ENCODE measurements around the gene MYL3. TPM values are rescaled to one million over a fixed set of nuclear protein-coding genes. Genes with fewer than 3 reads are reported as not detected.

MYL3 gene
- total and polyA plus RNA-seq, 2 experiments from 2014 or later = not detected

DNA sequence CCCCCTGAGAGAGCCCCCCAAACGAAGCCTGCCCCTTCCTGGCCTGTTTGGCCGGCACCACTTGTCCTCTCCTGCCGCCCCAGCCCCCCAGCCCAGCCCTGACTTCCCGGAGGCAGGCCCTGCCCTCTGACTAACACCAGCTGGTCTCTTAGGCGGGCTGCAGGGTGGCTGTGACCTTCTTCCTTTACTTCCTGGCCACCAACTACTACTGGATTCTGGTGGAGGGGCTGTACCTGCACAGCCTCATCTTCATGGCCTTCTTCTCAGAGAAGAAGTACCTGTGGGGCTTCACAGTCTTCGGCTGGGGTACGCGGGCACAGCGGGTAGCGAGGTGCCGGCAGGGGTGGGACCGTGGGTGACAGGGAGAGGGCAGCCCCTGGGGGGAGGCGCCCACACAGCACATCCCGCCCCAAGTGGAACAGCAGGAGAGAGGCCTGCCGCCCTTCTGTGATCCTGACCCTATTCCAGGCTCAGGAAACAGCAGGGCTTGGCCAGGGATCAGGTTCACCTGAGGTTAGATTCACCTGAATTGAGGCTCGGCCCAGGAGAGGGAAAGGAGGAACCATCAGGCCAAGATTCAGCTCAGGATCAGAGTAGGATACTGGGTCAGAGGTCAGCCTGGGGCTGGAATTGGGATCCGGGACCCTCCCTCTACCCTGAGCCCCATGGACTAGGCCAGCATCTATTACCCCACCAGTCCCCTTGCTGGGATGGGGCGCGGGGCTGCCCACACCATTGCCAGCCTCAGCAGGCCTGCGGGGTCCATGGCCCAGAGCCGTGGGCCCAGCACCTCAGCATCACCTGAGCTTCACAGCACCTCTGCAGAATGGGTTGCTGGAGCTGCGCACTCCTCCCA lies 36.1 kb upstream of the MYL3 start (continued):
- TF ChIP-seq, protein P1, sequence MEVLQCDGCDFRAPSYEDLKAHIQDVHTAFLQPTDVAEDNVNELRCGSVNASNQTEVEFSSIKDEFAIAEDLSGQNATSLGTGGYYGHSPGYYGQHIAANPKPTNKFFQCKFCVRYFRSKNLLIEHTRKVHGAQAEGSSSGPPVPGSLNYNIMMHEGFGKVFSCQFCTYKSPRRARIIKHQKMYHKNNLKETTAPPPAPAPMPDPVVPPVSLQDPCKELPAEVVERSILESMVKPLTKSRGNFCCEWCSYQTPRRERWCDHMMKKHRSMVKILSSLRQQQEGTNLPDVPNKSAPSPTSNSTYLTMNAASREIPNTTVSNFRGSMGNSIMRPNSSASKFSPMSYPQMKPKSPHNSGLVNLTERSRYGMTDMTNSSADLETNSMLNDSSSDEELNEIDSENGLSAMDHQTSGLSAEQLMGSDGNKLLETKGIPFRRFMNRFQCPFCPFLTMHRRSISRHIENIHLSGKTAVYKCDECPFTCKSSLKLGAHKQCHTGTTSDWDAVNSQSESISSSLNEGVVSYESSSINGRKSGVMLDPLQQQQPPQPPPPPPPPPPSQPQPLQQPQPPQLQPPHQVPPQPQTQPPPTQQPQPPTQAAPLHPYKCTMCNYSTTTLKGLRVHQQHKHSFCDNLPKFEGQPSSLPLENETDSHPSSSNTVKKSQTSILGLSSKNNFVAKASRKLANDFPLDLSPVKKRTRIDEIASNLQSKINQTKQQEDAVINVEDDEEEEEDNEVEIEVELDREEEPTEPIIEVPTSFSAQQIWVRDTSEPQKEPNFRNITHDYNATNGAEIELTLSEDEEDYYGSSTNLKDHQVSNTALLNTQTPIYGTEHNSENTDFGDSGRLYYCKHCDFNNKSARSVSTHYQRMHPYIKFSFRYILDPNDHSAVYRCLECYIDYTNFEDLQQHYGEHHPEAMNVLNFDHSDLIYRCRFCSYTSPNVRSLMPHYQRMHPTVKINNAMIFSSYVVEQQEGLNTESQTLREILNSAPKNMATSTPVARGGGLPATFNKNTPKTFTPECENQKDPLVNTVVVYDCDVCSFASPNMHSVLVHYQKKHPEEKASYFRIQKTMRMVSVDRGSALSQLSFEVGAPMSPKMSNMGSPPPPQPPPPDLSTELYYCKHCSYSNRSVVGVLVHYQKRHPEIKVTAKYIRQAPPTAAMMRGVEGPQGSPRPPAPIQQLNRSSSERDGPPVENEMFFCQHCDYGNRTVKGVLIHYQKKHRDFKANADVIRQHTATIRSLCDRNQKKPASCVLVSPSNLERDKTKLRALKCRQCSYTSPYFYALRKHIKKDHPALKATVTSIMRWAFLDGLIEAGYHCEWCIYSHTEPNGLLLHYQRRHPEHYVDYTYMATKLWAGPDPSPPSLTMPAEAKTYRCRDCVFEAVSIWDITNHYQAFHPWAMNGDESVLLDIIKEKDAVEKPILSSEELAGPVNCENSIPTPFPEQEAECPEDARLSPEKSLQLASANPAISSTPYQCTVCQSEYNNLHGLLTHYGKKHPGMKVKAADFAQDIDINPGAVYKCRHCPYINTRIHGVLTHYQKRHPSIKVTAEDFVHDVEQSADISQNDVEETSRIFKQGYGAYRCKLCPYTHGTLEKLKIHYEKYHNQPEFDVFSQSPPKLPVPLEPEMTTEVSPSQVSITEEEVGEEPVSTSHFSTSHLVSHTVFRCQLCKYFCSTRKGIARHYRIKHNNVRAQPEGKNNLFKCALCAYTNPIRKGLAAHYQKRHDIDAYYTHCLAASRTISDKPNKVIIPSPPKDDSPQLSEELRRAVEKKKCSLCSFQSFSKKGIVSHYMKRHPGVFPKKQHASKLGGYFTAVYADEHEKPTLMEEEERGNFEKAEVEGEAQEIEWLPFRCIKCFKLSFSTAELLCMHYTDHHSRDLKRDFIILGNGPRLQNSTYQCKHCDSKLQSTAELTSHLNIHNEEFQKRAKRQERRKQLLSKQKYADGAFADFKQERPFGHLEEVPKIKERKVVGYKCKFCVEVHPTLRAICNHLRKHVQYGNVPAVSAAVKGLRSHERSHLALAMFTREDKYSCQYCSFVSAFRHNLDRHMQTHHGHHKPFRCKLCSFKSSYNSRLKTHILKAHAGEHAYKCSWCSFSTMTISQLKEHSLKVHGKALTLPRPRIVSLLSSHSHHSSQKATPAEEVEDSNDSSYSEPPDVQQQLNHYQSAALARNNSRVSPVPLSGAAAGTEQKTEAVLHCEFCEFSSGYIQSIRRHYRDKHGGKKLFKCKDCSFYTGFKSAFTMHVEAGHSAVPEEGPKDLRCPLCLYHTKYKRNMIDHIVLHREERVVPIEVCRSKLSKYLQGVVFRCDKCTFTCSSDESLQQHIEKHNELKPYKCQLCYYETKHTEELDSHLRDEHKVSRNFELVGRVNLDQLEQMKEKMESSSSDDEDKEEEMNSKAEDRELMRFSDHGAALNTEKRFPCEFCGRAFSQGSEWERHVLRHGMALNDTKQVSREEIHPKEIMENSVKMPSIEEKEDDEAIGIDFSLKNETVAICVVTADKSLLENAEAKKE (CRISPR knock-in tag; IDR thresholded peaks at IDR 0.05) = no peak
- TF ChIP-seq EZH2phosphoT487 (IDR thresholded peaks at IDR 0.05; ENCODE audit: unreplicated experiment) = no peak
- TF ChIP-seq CREB1 (CRISPR knock-in tag; IDR thresholded peaks at IDR 0.05; ENCODE audit: low read depth) = no peak
- no peak for TF ChIP-seq STAT1 (IDR thresholded peaks at IDR 0.05; ENCODE audit: unreplicated experiment)
- no peak for TF ChIP-seq POLR2AphosphoS5 (IDR thresholded peaks at IDR 0.05; ENCODE audit: low read depth)
- TF ChIP-seq ZNF331 (CRISPR knock-in tag; IDR thresholded peaks at IDR 0.05; ENCODE audit: low read depth) = no peak
- TF ChIP-seq, protein P2, sequence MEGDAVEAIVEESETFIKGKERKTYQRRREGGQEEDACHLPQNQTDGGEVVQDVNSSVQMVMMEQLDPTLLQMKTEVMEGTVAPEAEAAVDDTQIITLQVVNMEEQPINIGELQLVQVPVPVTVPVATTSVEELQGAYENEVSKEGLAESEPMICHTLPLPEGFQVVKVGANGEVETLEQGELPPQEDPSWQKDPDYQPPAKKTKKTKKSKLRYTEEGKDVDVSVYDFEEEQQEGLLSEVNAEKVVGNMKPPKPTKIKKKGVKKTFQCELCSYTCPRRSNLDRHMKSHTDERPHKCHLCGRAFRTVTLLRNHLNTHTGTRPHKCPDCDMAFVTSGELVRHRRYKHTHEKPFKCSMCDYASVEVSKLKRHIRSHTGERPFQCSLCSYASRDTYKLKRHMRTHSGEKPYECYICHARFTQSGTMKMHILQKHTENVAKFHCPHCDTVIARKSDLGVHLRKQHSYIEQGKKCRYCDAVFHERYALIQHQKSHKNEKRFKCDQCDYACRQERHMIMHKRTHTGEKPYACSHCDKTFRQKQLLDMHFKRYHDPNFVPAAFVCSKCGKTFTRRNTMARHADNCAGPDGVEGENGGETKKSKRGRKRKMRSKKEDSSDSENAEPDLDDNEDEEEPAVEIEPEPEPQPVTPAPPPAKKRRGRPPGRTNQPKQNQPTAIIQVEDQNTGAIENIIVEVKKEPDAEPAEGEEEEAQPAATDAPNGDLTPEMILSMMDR (conservative IDR thresholded peaks at IDR 0.05; ENCODE audit: low read depth in 2 of 2) = no peak
